ENCODE measurements around the gene PSMG3.
A peak's percentile ranks its signal among the peaks of the same experiment; 100 is the strongest.

The PSMG3 gene

GRCh38 chr7:1578513-1578912 lies 8.7 kb upstream of the PSMG3 start:
- no peak for DNase-seq

DNA sequence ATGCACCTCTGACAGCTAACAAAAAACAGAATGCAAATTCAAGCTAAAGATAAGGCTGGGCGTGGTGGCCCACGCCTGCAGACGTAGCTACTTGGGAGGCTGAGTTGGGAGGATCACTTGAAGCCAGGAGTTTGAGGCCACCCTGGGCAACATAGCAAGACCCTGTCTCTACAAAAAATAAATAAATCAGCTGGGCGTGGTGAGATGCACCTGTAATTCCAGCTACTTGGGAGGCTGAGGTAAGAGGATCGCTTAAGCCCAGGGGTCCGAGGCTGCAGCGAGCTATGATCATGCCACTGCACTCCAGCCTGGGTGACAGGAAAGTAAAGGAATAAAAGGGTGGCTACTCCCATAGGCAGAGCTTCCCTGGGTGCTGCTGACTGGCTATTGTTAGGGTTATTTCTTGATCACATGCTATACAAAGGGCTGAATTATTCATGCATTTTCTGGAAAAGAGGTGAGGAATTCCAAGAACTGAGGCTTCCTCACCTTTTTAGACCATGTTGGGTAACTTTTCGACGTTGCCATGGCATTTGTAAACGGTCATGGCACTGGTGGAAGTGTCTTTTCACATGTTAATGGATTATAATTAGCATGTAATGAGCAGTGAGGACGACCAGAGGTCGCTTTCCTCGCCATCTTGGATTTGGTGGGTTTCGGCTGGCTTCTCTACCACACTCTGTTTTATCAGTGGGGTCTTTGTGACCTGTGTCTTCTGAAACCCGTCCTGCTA lies 6.9 kb upstream of the PSMG3 start:
- no peak for DNase-seq

- DNase-seq = no peak
Measured at GRCh38 chr7:1575809-1576208, 6.0 kb upstream of the PSMG3 start.

DNA sequence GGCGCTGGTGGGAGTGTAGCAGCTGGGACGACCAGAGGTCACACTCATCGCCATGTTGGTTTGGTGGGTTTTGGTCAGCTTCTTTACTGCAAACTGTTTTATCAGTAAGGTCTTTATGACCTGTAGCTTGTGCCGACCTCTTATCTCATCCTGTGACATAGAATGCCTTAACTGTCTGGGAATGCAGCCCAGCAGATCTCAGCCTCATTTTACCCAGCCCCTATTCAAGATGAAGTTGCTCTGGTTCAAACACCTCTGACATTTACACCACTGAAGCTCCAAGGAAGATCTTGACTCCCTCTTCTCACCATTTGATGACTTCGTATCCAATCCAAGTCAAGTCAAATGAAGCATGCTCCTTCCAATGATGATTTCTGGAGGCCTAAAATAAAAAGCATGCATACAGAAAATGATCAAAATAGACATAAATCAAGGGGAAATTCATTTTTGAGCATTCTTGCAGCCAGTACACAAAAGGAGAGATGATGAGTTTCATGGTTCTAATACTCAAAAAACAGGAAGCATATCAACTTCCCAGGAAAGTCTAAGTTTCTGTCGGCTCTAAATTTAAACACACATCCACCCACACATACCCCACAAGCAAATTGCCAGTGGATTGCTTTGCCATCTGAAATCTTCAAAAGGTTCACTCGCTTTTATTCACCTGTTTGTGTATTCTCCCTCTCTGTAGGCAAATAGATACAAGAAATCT lies 2.4 kb upstream of the PSMG3 start:
- DNase-seq = no peak

- no peak for DNase-seq
Measured at GRCh38 chr7:1569440-1569832, 396 bp downstream of the PSMG3 start.

DNA sequence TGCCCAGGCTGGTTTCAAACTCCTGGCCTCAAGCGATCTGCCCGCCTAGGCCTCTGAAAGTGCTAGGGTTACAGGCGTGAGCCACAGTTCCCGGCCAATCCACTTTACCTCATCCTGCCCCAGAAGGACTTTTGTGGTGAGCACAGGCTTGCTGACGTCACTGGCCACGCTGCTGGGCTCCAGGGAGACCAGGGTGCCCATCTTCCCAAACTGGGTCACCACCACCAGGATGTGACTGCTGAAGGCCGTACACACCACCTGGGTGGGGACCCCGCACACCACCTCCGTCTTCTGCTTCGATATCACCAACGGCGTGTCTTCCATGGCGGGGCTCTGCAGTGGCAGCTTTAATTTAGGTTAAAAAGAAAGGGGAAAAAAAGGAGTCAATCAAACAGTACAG lies 816 bp downstream of the PSMG3 start:
- DNase-seq = peak; percentile 16

- DNase-seq = no peak
Measured at GRCh38 chr7:1567896-1568510, 1.8 kb downstream of the PSMG3 start.

- DNase-seq = no peak
Measured at GRCh38 chr7:1567049-1567771, 2.6 kb downstream of the PSMG3 start.

DNA sequence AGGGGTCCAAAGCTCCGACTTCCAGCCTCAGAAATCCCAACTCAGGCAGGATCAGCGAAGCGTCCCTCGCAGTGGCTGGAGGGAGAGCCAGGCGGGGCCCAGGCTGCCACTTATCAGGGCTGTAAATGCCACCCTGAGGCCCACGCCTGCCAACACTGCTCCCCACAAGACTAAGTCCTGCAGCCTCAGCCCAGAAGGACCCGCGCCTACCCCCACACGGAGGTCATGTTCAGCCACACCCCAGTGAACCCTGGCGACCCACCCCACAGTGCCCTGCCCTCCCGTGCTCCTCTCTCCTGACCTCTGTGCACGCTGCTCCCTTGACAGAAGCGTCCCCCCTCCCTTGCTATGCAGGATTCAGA lies 3.2 kb downstream of the PSMG3 start:
- DNase-seq = no peak

DNA sequence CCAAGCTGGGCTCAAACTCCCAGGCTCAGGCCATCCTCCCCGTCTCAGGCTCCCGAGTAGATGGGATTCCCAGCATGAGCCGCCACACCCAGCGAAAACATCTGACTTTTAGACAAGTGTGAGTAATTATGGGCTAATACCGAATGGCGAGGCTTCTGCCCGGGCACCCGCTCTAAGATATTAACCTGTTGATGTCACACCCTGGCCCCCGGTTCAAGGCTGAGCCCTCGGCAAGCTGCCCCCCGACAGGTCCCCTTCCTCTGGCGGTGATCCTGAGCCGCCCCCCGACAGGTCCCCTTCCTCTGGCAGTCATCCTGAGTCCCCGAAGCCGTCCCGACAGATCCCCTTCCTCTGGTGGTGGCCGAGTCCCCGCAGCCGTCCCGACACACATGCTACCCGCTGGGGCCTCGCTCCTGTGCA lies 5.2 kb downstream of the PSMG3 start:
- no peak for DNase-seq

DNA sequence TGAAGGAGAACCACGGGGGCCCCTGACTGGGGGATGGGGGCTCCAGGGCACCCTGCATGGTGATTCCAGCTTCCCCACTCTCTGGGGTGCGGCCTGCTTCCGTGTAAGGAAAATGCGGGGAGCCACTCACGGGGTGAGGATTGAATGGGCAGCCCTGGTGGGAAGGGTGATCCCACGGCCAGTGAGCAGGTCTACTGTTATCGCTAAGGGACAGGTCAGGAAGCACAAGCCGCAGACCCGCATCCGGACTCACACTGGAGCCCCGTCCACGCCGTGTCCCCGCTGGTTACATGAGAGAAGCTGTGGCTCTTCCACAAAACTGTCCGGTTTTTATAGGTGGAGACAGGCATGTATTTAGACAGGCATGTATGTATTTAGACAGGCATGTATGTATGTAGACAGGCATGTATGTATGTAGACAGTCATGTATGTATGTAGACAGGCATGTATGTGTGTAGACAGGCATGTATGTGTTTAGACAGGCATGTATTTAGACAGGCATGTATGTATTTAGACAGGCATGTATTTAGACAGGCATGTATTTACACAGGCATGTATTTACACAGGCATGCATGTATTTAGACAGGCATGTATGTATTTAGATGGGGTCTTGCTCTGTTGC lies 5.7 kb downstream of the PSMG3 start:
- DNase-seq = no peak

DNA sequence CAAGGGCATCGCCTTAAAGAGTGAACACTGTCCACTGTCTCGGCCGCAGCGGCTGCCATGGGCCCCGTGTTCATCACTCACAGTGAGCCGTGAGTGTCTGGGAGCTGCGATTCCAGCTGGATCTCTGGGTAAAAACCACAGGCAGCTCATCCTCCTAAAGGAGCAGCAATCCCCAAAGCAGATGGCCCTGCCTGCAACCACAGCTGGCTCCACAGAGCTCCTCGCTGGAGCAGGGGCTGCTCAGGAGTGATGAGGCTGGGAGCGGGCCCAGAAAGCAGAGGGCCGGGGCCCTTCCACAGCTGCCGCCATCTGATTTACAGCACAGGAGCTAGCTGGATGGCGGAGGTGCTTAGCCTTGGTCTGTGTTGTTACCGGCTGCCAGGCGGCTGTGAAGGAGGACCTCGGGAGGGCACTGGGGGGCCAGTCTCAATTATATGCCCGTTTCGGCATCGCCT lies 7.2 kb downstream of the PSMG3 start:
- no peak for DNase-seq

DNA sequence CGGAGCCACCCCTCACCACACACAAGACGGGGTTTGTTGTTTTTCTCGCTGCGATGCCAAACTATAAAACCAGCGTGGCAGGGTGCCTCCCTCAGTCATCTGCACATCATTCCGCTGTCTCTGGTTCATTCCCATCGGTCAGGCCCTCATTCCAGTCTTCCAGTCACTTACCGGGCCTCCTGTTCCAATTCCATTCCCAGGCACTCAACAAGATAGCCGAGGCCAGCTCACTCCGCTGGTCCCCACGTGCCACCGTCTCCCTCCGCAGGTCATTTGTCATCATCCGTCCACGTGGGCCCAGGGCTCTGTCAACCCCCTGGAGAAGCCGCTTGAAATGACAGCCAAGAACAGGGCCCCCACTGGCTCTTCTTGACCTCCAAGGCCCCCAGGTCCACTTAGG lies 7.7 kb downstream of the PSMG3 start:
- no peak for DNase-seq

GRCh38 chr7:1561036-1561940 lies 8.5 kb downstream of the PSMG3 start:
- no peak for DNase-seq

- no peak for DNase-seq
Measured at GRCh38 chr7:1560620-1561031, 9.2 kb downstream of the PSMG3 start.

DNA sequence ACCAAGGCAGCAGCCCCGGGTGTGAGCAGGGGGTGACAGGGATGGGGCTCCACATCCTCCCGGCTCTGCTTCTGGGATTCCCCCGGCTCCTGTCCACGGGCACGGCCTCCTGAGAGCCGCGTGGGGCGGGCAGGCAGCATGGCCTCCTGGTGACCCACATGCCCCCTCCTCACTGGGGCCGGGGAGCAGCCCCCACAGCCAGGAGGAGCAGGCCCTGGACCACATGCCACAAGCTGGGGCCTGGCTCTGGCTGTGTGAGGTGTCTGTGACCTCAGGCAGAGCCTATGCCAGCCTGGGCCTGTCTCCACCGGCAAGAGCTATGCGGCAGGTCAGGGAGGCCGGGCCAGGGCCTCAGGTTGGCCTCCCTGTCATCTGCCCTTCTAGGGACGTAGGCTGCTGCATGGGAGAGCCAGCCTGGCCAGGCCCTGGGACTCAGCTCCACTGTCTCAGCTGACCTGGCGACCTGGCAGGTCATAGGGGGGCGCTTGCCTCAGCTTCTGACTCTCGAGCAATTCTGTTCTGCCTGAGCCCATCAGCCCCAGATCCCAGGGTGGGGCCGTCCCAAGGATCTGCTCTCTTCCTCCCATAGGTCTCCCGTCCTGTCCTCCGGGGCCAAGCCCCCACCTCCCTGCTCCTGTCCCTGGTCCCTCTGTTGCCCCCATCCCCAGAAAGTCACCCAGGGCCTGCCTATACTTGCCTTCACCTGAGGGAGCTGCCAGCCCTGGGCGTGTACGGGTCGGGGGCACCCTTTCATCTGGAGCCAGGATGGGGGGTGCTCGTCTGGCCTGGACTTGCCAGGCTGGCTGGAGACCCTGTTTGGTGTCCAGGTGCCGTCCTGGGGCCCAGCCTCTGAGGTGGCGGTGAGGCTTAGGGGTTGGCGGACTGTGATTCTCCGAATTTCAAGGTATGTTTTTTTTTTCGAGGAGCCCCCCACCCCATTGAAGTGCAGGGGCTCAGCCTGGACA lies 9.9 kb downstream of the PSMG3 start:
- no peak for DNase-seq

- DNase-seq = no peak
Measured at GRCh38 chr7:1558841-1559625, 10.8 kb downstream of the PSMG3 start.

GRCh38 chr7:1558181-1558811 lies 11.5 kb downstream of the PSMG3 start:
- no peak for DNase-seq

- DNase-seq = no peak
Measured at GRCh38 chr7:1557771-1558170, 12.1 kb downstream of the PSMG3 start.
